ENCODE measurements around the gene HSD11B1L.
"Not testable (repeated sequence)": the region's sequence is repeated elsewhere in the genome, so short reads cannot be mapped to it uniquely, and the experiment has no call there.

The HSD11B1L gene

GRCh38 chr19:5684694-5685430, 4.0 kb downstream of the HSD11B1L start:
- FAIRE-seq (no peak), DNase-seq (ENCODE audit: extremely low spot score, insufficient read length, low read depth) (no peak)

DNA sequence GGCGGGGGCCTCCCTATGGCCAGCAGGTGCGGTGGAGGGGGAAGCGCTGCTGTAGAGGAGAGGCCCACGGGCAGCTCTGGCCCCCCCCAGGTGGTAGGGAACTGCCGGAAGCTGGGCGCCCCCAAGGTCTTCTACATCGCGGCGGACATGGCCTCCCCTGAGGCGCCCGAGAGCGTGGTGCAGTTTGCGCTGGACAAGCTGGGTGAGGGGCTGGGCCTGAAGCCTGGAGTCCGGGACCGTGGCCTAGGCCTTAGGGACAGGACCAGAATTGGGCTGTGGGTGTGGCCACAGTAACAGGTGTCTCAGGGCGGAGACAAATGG, 5.5 kb downstream of the HSD11B1L start:
- no peak for FAIRE-seq
- DNase-seq (ENCODE audit: extremely low spot score, insufficient read length, low read depth): no peak

DNA sequence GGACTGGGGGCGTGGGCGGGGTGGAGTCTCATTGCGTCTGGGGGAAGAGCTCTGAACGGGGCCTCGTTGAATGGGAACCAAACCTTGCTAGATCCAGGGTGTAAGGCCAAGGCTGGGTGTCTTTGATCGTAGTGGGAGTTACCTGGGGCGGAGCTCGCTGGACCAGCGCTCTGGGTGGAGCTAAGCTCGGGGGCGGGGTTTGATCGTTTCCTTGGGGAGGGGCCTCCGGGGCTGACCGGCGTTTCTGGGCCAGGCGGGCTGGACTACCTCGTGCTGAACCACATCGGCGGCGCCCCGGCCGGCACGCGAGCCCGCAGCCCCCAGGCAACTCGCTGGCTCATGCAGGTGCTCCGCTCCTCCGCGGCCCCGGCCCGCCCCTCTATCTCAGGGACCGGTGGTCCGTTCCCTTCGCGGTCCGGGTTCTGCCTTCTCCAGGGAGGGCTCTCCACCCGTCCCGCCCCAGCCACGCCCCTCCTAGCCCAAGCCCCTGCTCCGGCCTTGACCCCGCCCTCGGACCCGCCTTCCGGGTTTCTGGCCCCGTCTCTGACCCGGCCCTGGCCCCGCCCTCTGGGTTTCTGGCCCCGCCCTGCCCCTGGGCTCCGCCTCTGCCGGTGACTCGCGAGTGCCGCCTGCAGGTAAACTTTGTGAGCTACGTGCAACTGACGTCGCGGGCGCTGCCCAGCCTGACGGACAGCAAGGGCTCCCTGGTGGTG, 6.0 kb downstream of the HSD11B1L start:
- peak; percentile 84 for DNase-seq (ENCODE audit: extremely low spot score, insufficient read length, low read depth)
- peak; percentile 95 for FAIRE-seq

DNA sequence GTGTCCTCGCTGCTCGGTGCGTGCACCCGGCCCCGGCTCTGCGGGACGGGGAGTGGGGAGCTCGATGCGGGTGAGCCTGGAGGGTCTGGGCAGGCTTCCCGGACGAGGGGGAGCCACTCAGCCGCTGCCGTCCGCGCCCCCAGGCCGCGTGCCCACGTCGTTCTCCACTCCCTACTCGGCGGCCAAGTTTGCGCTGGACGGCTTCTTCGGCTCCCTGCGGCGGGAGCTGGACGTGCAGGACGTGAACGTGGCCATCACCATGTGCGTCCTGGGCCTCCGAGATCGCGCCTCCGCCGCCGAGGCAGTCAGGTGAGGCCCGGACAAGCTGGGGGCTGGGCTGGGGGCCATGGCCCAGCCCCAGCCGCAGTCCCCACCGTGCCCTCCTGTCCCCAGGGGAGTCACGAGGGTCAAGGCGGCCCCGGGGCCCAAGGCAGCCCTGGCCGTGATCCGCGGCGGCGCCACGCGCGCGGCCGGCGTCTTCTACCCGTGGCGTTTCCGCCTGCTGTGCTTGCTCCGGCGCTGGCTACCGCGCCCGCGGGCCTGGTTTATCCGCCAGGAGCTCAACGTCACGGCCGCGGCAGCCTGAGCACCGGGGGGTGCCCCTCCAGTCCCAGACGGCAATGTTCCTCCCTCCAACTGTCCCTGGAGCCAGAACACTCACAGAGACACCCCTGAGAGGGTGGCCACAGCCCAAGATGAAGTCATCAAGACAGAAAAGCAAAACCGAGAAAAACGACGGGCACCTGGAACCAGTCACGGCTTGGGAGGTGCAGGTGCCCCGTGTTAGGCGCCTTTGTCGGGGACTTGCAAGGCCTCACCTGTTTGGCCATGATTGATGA, 6.8 kb downstream of the HSD11B1L start:
- FAIRE-seq (no peak), DNase-seq (ENCODE audit: extremely low spot score, insufficient read length, low read depth) (no peak)

DNA sequence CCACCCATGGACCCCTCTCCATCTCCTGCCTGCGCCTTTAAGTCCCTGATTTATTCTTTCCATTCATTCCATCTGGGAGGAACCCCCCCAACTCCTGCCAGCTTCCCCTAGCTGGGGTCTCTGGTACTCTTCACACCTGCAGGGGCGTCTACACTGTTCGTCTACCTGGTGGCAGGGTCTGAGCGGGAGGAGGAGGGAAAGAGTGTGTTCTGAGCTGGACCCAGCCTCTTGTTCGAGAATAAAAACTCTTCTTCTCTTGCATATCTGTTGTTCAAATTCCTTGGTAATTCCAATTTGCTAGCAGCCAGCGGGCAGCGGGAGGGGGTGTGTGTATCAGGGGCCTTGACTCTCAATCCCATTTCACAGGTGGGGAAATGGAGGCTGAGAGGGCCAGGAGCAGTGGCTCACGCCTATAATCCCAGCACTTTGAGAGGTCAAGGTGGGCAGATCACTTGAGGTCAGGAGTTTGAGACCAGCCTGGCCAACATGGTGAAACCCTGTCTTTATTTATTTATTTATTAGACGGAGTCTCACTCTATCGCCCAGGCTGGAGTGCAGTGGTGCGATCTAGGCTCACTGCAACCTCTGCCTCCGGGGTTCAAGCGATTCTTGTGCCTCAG, 7.5 kb downstream of the HSD11B1L start:
- FAIRE-seq; DNase-seq (ENCODE audit: extremely low spot score, insufficient read length, low read depth): not testable (repeated sequence)

DNA sequence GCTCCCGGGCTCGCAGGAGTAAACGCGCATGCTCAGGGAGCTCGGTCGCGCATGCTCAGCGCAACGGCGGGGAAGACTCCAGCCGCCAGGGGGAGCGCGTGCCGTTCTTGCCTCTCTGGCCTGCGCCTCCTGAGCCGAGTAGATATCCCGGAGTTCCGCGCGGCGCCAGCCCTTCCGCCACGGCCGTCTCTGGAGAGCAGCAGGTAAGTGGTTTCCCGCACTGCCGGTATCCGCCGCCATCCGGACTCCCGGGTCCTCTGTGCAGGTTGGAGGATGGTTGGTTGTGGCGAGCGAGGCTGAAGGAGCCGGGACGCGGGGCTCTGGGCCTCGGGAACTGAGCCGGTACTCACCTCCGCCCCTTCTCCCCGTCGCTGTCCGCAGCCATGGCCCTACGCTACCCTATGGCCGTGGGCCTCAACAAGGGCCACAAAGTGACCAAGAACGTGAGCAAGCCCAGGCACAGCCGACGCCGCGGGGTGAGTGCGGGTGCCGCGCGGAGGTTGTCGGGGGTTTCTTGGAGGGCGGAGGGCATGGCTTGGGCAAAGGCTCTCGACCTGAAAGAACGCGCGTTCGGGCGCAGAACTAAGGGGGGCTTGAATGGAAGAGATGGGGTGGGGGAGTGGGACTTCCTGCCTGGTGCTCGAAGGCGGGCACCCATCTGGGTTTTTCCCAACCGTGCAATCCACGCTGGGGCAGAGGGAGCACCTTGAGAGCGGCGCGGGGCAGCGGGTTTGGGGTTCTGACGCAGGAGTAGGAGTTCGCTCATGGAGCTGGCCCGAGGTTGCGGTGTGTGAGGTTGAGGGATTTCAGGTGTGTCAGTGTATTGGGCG, 9.5 kb downstream of the HSD11B1L start, which contains the start of gene RPL36:
RPL36 (plus strand) TSS at position 171 of the 830 bp plus-strand sequence; CDS start at position 384, 213 bp downstream.
- DNase-seq (ENCODE audit: extremely low spot score, insufficient read length, low read depth) (peak; percentile 91), FAIRE-seq (peak; percentile 93)

- DNase-seq (ENCODE audit: extremely low spot score, insufficient read length, low read depth): no peak
- FAIRE-seq: peak; percentile 67
Measured at GRCh38 chr19:5690955-5691821, 10.4 kb downstream of the HSD11B1L start.

- DNase-seq (ENCODE audit: extremely low spot score, insufficient read length, low read depth): no peak
- no peak for FAIRE-seq
Measured at GRCh38 chr19:5691822-5692722, 11.2 kb downstream of the HSD11B1L start.

- FAIRE-seq: no peak
- no peak for DNase-seq (ENCODE audit: extremely low spot score, insufficient read length, low read depth)
Measured at GRCh38 chr19:5692723-5693194, 11.9 kb downstream of the HSD11B1L start.

DNA sequence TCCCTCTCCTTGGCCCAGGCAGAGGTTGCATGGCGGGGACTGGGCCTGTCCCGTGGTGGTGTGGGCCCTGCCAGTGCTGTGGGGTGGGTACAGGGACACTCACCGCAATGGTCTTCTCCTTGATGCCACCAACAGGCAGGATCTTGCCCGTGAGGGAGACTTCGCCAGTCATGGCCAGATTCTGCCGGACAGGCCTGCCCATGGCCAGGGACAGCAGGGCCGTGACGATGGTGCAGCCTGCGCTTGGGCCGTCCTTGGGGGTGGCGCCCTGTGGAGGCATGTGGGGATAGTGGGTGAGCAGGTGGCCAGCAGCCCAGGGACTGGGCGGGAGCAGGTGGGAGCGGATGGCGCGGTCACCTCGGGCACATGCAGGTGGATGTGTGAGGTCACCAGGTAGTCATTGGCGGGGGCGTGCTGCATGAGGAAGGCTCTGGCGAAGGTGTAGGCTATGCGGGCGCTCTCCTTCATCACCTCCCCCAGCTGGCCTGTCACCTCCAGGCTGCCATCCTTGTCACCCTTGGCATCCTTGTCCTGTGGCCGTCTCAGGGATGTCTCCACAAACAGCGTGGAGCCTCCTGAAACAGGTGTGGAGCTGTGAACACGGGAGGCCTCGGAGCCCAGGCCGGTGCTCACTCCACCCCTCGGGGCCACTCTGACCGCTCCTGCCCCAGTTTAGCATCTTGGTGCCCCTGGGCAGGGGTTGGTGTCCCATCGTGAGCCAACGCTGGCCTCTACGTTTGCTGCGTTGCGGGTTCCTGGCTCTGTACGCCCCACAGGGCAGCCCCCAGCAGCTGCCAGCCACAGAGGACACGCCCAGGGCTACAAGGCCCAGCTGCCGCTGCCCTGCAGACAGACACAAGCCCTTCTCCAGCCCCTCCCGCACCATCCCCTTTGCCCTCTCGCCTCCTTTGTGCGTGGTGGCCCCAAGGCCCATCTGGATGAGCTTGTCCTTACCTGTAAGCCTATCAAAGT, 12.7 kb downstream of the HSD11B1L start:
- DNase-seq (ENCODE audit: extremely low spot score, insufficient read length, low read depth): no peak
- FAIRE-seq: no peak

- FAIRE-seq (no peak), DNase-seq (ENCODE audit: extremely low spot score, insufficient read length, low read depth) (no peak)
Measured at GRCh38 chr19:5694167-5694955, 13.5 kb downstream of the HSD11B1L start.

DNA sequence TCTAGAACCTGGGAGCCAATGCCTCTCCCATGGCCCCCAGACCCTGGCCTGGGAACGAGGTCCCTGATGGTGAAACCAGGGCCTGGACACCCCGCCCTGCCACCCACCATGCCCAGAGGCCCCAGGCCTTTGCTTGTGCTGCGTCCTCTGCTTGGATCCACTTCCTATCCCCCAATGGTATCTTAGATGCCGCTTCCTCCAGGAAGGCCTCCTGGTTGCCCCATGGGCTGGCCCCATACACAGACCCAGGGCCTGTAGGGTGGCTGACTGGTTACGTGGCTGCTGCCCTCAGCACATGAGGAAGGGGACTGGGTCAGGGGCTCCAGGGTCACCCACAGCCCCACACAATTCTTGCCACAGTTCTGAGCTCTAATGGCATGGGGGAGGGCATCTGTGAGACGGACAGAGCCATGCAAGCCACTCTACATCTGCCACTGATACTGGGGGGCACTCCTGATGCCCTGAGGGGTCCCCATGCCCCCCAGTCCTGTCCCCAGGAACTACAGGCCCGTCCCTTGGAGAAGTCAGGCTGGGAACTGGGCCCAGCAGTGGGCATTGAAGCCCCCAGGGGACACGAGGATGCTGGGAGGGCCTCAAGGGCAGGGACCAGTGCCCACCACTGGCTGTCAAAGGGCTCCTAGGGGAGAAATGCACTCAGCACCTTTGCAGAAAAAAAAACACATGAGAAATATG, 14.3 kb downstream of the HSD11B1L start:
- no peak for DNase-seq (ENCODE audit: extremely low spot score, insufficient read length, low read depth)

GRCh38 chr19:5695649-5696195, 14.9 kb downstream of the HSD11B1L start:
- DNase-seq (ENCODE audit: extremely low spot score, insufficient read length, low read depth): no peak
- no peak for FAIRE-seq

More for the DNA sequence above, 14.3 kb downstream of the HSD11B1L start:
- FAIRE-seq: no peak

DNA sequence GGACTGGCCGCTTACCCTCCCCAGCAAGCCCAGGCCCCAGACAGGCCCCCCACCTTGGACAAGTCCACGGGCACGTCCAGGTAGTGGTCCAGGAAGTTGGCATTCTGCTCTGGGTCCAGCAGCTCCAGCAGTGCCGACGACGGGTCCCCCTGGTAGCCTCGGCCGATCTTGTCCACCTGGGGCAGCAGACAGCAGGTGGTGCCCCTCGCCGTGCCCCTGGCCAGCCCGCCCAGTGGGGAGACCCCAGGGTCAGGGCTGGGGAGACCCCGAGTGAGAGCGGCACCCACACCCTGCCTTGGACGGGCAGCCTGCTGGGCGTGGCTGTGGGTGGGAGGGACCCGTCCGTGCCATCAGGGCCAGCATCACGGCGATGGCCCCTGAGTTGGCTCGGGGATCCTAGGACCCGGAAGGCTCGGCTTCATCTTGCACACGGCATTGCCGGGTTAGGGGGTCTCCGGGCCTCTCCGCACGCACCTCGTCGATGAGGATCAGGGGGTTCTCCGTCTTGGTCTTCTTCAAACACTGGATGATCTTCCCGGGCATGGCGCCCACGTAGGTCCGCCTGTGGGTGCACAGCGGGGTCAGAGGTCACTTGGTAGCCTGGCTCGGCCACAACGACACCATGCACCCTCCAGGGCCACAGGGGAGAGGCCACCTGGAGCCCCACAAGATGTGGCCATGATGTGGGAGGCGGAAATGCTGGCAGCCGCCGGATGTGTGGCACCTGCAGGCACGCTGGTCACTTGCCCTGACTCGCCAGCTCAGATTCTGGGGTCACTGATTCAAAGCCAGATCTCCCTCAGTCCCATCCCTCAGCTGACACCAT, 15.6 kb downstream of the HSD11B1L start:
- DNase-seq (ENCODE audit: extremely low spot score, insufficient read length, low read depth): no peak
- no peak for FAIRE-seq
